Measurements from ENCODE around the gene INPPL1.

DNA sequence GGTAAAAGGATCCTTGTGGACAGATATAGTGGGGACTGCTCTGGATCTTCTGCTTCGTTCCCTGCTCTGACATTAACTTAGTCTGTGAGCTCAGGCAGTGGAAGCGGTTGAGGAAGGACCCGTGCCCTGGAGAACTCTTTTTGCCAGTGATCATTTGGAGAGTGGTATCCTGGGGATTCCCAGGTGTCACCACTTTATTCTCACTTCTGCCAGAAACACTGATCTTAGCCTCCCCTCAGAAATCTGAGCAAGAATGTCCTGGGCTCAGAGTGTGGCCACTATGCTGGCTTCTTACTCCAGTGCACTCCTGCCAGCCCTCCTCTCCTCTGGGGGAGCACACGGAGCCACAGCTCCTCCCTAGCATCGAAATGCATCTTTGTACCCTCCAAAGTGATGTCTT, 27.0 kb downstream of the INPPL1 start:
- TF ChIP-seq, protein P1, sequence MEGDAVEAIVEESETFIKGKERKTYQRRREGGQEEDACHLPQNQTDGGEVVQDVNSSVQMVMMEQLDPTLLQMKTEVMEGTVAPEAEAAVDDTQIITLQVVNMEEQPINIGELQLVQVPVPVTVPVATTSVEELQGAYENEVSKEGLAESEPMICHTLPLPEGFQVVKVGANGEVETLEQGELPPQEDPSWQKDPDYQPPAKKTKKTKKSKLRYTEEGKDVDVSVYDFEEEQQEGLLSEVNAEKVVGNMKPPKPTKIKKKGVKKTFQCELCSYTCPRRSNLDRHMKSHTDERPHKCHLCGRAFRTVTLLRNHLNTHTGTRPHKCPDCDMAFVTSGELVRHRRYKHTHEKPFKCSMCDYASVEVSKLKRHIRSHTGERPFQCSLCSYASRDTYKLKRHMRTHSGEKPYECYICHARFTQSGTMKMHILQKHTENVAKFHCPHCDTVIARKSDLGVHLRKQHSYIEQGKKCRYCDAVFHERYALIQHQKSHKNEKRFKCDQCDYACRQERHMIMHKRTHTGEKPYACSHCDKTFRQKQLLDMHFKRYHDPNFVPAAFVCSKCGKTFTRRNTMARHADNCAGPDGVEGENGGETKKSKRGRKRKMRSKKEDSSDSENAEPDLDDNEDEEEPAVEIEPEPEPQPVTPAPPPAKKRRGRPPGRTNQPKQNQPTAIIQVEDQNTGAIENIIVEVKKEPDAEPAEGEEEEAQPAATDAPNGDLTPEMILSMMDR (IDR thresholded peaks at IDR 0.05): no peak
- no peak for TF ChIP-seq POLR2A (IDR thresholded peaks at IDR 0.05)

Data from lower leg skin (tissue), 3 donors.